AG04449 (cell line): Measurements from ENCODE around the gene ETV6.

Experiments used
- CTCF ChIA-PET: fragments of 350-600 bp; formaldehyde crosslinking; extraction: SDS; loops from one replicate; lab custom pipeline; 2021; ENCODE audit warnings: antibody characterized with exemption; lab: Yijun Ruan, JAX
- POLR2A ChIA-PET: fragments of 400-600, 350-600 bp; formaldehyde crosslinking; extraction: SDS; loops from one replicate; lab custom pipeline; 2020; ENCODE audit warnings: antibody characterized with exemption, inconsistent platforms; lab: Yijun Ruan, JAX
- DNase-seq: peaks from one replicate; pipeline ENCODE4 v3.0.0-alpha.2; 2010; ENCODE audit warnings: low read depth, low spot score
- H3K4me3 ChIP-seq: 2 replicates; pipeline ENCODE4 v1.5.1; 2011; ENCODE audit warnings: low read depth, mild to moderate bottlenecking, control low read depth, low read length
- TF ChIP-seq, protein P1 (sequence below): IDR thresholded peaks from one replicate; pipeline ENCODE4 v1.5.1; 2011; ENCODE audit warnings: mild to moderate bottlenecking, moderate library complexity, low read length, control low read depth, inconsistent platforms; ENCODE audit not compliant: insufficient read depth; ENCODE audit errors: missing control alignments

ETV6 gene

DNA sequence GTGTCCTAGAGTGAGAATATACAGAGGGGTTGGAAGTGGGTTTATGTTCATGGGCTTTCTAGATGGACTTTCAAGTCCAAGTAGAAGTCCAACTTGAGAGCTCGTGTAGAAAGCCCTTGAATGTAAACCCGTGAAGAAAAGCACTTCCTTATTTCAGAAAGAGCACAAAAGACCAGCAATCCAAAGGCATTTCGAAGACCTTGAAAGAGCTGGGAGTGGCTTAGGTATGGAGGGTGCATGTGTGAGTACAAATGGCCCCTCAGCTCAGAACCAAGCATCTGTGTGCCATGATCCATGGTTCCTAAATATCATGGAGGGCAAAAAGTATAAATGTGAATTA is 160.7 kb downstream of the ETV6 start:
- TF ChIP-seq, protein P1, sequence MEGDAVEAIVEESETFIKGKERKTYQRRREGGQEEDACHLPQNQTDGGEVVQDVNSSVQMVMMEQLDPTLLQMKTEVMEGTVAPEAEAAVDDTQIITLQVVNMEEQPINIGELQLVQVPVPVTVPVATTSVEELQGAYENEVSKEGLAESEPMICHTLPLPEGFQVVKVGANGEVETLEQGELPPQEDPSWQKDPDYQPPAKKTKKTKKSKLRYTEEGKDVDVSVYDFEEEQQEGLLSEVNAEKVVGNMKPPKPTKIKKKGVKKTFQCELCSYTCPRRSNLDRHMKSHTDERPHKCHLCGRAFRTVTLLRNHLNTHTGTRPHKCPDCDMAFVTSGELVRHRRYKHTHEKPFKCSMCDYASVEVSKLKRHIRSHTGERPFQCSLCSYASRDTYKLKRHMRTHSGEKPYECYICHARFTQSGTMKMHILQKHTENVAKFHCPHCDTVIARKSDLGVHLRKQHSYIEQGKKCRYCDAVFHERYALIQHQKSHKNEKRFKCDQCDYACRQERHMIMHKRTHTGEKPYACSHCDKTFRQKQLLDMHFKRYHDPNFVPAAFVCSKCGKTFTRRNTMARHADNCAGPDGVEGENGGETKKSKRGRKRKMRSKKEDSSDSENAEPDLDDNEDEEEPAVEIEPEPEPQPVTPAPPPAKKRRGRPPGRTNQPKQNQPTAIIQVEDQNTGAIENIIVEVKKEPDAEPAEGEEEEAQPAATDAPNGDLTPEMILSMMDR: no peak

DNA sequence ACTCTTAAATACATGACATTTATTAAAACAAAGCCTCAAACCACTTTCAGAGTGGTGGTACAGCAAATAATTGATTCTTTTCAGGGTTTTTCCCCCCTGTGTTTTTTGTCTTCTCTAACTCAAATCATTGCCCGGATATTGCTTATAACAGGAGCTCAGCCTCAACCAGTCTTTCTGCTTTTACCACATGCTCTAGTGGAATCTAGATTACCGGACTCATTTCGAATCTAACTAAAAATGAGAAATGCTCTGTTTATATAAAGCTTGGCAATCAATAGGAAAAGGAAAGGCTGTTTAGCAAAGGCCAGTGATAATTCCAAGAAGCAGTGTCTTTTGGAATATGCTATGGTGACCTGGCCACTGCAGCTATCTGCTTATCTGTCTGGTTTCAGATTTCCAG is 161.5 kb downstream of the ETV6 start:
- DNase-seq: no peak
- ChIA-PET CTCF (interaction anchor here (0.8 to 2.8 kb wide), 4 partner anchors 8 to 222 kb away, joined by 3 to 11 read pairs (median 6); no protein-coding TSS in a partner anchor), POLR2A (no interaction called here)
- no peak overlapping the region for H3K4me3 ChIP-seq
- TF ChIP-seq, protein P1: no peak

More for the DNA sequence above, 160.7 kb downstream of the ETV6 start:
- no peak for DNase-seq
- ChIA-PET POLR2A (no interaction called here), CTCF (interaction anchor here (0.6 to 2.8 kb wide), 2 partner anchors 49 to 223 kb away, joined by 3 to 11 read pairs; no protein-coding TSS in a partner anchor)
- no peak overlapping the region for H3K4me3 ChIP-seq

GRCh38 chr12:11812241-11812585 is 162.7 kb downstream of the ETV6 start:
- TF ChIP-seq, protein P1: no peak
- ChIA-PET POLR2A (interaction anchor here (1.0 kb wide), 1 partner anchor 162 kb away, joined by 4 read pairs; no protein-coding TSS in a partner anchor), CTCF (interaction anchor here (1.0 to 2.5 kb wide), 8 partner anchors 9 to 233 kb away, joined by 3 to 8 read pairs (median 4); no protein-coding TSS in a partner anchor)
- no peak for DNase-seq
- peak overlapping the region; percentile 37; the same call in 1 of the 2 replicates for H3K4me3 ChIP-seq

GRCh38 chr12:11812586-11813437 is 163.3 kb downstream of the ETV6 start:
- TF ChIP-seq, protein P1: peak; percentile 18
- DNase-seq: no peak
- ChIA-PET POLR2A (interaction anchor here (1.0 to 1.6 kb wide), 2 partner anchors 17 to 163 kb away, joined by 4 read pairs; no protein-coding TSS in a partner anchor), CTCF (interaction anchor here (0.8 to 2.5 kb wide), 10 partner anchors 8 to 233 kb away, joined by 3 to 8 read pairs (median 4); no protein-coding TSS in a partner anchor)
- H3K4me3 ChIP-seq: peak overlapping the region; percentile 37

DNA sequence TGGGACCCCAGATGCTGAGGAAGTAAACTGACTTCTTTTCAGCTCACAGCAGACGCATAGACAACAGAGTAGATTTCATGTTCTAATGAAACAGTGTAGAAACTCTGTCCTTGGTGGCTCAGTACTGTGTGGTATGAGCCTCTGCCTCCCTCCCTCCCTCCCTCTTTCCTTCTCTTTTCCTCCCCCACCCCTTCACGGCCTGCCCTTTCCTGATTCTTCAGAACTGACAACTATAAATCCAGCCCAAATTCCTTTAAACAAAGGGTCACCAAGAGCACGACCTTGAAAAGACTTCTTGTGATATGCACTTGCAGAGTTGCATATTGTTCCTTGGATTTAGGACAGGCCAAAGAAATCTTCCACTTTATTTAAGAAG is 164.0 kb downstream of the ETV6 start:
- POLR2A ChIA-PET: interaction anchor here (1.6 kb wide), 1 partner anchor 17 kb away, joined by 4 read pairs; no protein-coding TSS in a partner anchor
- TF ChIP-seq, protein P1: no peak
- CTCF ChIA-PET: interaction anchor here (0.8 to 2.5 kb wide), 7 partner anchors 9 to 232 kb away, joined by 3 to 8 read pairs (median 4); no protein-coding TSS in a partner anchor
- H3K4me3 ChIP-seq: 0 out of 2 replicates have a peak overlapping the region, but pooled peaks have one; percentile 2
- no peak for DNase-seq

DNA sequence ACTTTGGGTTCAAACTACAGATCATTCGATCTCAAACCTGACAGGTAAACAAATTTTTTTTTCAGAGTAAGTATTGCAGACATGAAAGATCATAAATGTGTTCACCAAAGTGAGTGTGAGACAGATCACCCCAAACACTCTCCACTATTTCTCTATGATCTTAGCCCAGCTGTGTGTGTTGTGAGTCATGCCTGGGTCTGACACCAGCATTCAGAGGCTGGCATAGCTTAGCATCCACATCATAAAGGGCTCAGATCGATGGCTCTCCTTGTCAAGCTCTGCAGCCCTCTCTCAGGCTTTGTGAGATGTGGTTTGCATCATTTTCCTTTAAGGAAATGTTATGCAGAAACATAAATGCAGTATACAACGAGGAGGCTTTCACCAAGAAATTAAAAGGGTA is 164.9 kb downstream of the ETV6 start:
- no peak overlapping the region for H3K4me3 ChIP-seq
- CTCF ChIA-PET: no interaction called here
- POLR2A ChIA-PET: interaction anchor here (0.7 kb wide), 1 partner anchor 47 kb away, joined by 3 read pairs; no protein-coding TSS in a partner anchor
- peak; percentile 58 for DNase-seq
- TF ChIP-seq, protein P1: no peak
